ENCODE measurements around the gene ZRANB1.

The ZRANB1 gene

GRCh38 chr10:124993345-124993708 lies 51.4 kb downstream of the ZRANB1 start:
- no peak overlapping the region for H3K4me3 ChIP-seq (ENCODE audit: low read depth, low read length)
- TF ChIP-seq CTCF (IDR thresholded peaks at IDR 0.05; ENCODE audit: borderline replicate concordance, insufficient read depth, low read depth, low read length) = no peak

- no peak overlapping the region for H3K4me3 ChIP-seq (ENCODE audit: low read depth, low read length)
- TF ChIP-seq CTCF (IDR thresholded peaks at IDR 0.05; ENCODE audit: borderline replicate concordance, insufficient read depth, low read depth, low read length) = no peak
Measured at GRCh38 chr10:124993736-124994451, 52.0 kb downstream of the ZRANB1 start.

GRCh38 chr10:124994573-124995473 lies 52.9 kb downstream of the ZRANB1 start:
- no peak for TF ChIP-seq CTCF (IDR thresholded peaks at IDR 0.05; ENCODE audit: borderline replicate concordance, insufficient read depth, low read depth, low read length)
- H3K4me3 ChIP-seq (ENCODE audit: low read depth, low read length) = no peak overlapping the region

GRCh38 chr10:124995605-124996004 lies 53.7 kb downstream of the ZRANB1 start:
- TF ChIP-seq CTCF (IDR thresholded peaks at IDR 0.05; ENCODE audit: borderline replicate concordance, insufficient read depth, low read depth, low read length) = no peak
- no peak overlapping the region for H3K4me3 ChIP-seq (ENCODE audit: low read depth, low read length)

GRCh38 chr10:124996127-124996853 lies 54.4 kb downstream of the ZRANB1 start:
- no peak for TF ChIP-seq CTCF (IDR thresholded peaks at IDR 0.05; ENCODE audit: borderline replicate concordance, insufficient read depth, low read depth, low read length)
- no peak overlapping the region for H3K4me3 ChIP-seq (ENCODE audit: low read depth, low read length)

GRCh38 chr10:124996854-124997215 lies 54.9 kb downstream of the ZRANB1 start:
- H3K4me3 ChIP-seq (ENCODE audit: low read depth, low read length) = no peak overlapping the region
- TF ChIP-seq CTCF (IDR thresholded peaks at IDR 0.05; ENCODE audit: borderline replicate concordance, insufficient read depth, low read depth, low read length) = no peak
